Erythroblast (primary cell): ENCODE measurements around the gene SHTN1.

Experiments used
- GATA1 ChIP-seq: IDR thresholded peaks from 2 replicates; pipeline ENCODE4 v1.6.1; 2011; ENCODE audit warnings: low read depth, mild to moderate bottlenecking, control low read depth, low read length, moderate library complexity
- POLR2A ChIP-seq: IDR thresholded peaks from 2 replicates; pipeline ENCODE4 v1.6.1; 2011; ENCODE audit warnings: mild to moderate bottlenecking, low read length

GRCh38 chr10:117053482-117053881, 48.5 kb upstream of the SHTN1 start:
- TF ChIP-seq POLR2A (no peak), GATA1 (no peak)
